Omental fat pad (tissue), 4 donors: ENCODE data around the gene TBC1D10A. TPM values are rescaled to one million over a fixed set of nuclear protein-coding genes. Genes with fewer than 3 reads are reported as not detected.
A peak's percentile ranks its signal among the peaks of the same experiment; 100 is the strongest.

ENCODE experiments used
- ATAC-seq: fragments of 150-250 bp; one replicate; pipeline ENCODE4 v1.9.1; 2016; ENCODE audit warnings: mild to moderate bottlenecking, moderate library complexity; ENCODE audit not compliant: low FRiP score
- DNase-seq: peaks from one replicate; pipeline ENCODE4 v3.0.0-alpha.2; 2019; ENCODE audit warnings: low spot score
- CTCF ChIP-seq, 3 donors: fragments of 450-650 bp; IDR thresholded peaks; one replicate each; pipeline ENCODE4 v1.5.1; 2016 to 2017; ENCODE audit warnings: antibody characterized with exemption in 3 of 3, mild to moderate bottlenecking in 3 of 3, moderate library complexity in 2 of 3
- total RNA-seq, 4 donors: library from RNA; depleted of rRNA; stranded (reverse); fragments of >200 nt; gene quantifications; one replicate each; pipeline ENCODE4 v1.1.0, GENCODE V29; 2016

TBC1D10A gene
- total RNA-seq, 4 donors from 2014 or later = 17.5 to 42.1 (median 26.0) TPM

GRCh38 chr22:30250661-30251267, 76.0 kb downstream of the TBC1D10A start:
- ATAC-seq (peak; percentile 69), DNase-seq (no peak)
- no peak for TF ChIP-seq CTCF (IDR thresholded peaks at IDR 0.05)

GRCh38 chr22:30250039-30250565, 76.6 kb downstream of the TBC1D10A start:
- no peak for TF ChIP-seq CTCF (IDR thresholded peaks at IDR 0.05)
- DNase-seq (no peak), ATAC-seq (no peak)

GRCh38 chr22:30249049-30250038, 77.4 kb downstream of the TBC1D10A start:
- TF ChIP-seq CTCF (IDR thresholded peaks at IDR 0.05) = no peak
- DNase-seq (no peak), ATAC-seq (peak; percentile 5)

GRCh38 chr22:30248484-30248883, 78.3 kb downstream of the TBC1D10A start:
- DNase-seq (no peak), ATAC-seq (no peak)
- TF ChIP-seq CTCF (IDR thresholded peaks at IDR 0.05) = no peak

- no peak for ATAC-seq
- no peak for TF ChIP-seq CTCF (IDR thresholded peaks at IDR 0.05)
- no peak for DNase-seq
Measured at GRCh38 chr22:30247974-30248373, 78.8 kb downstream of the TBC1D10A start.

- no peak for TF ChIP-seq CTCF (IDR thresholded peaks at IDR 0.05)
- no peak for DNase-seq
- ATAC-seq = no peak
Measured at GRCh38 chr22:30247561-30247960, 79.2 kb downstream of the TBC1D10A start.
